H9 (cell line): ENCODE data around the gene GPATCH3. TPM values are rescaled to one million over a fixed set of nuclear protein-coding genes. Genes with fewer than 3 reads are reported as not detected.

Source experiments
- DNase-seq: peaks from one replicate; pipeline ENCODE4 v3.0.0-alpha.2; 2017
- H2AFZ ChIP-seq: one replicate; pipeline ENCODE4 v1.6.1; 2013; ENCODE audit warnings: mild to moderate bottlenecking, low read length, control low read depth, moderate library complexity
- H2AK5ac ChIP-seq: 2 replicates; pipeline ENCODE4 v1.6.1; 2013; ENCODE audit warnings: low read length, control low read depth, mixed read lengths; ENCODE audit not compliant: insufficient read length
- H2BK120ac ChIP-seq: one replicate; pipeline ENCODE4 v1.6.1; 2013; ENCODE audit warnings: low read depth, mild to moderate bottlenecking, low read length, control low read depth, inconsistent platforms; ENCODE audit not compliant: poor library complexity, severe bottlenecking
- H2BK12ac ChIP-seq: 2 replicates; pipeline ENCODE4 v1.6.1; 2013; ENCODE audit warnings: low read length, control low read depth, mixed read lengths, low read depth; ENCODE audit not compliant: insufficient read length
- H2BK15ac ChIP-seq: 2 replicates; pipeline ENCODE4 v1.6.1; 2013; ENCODE audit warnings: low read depth, low read length, control low read depth
- H2BK20ac ChIP-seq: one replicate; pipeline ENCODE4 v1.6.1; 2013; ENCODE audit warnings: low read depth, mild to moderate bottlenecking, low read length, control low read depth, inconsistent platforms; ENCODE audit not compliant: poor library complexity, severe bottlenecking
- H2BK5ac ChIP-seq: 2 replicates; pipeline ENCODE4 v1.6.1; 2013; ENCODE audit warnings: low read length, control low read depth, mixed read lengths; ENCODE audit not compliant: insufficient read length
- H3K14ac ChIP-seq: 2 replicates; pipeline ENCODE4 v1.6.1; 2013; ENCODE audit warnings: low read length, control low read depth; ENCODE audit not compliant: insufficient read depth
- H3K18ac ChIP-seq: 2 replicates; pipeline ENCODE4 v1.6.1; 2013; ENCODE audit warnings: low read depth, mild to moderate bottlenecking, mixed read lengths, low read length, control low read depth; ENCODE audit not compliant: insufficient read length
- H3K23ac ChIP-seq: 2 replicates; pipeline ENCODE4 v1.6.1; 2013; ENCODE audit warnings: low read length, control low read depth, mixed read lengths, low read depth; ENCODE audit not compliant: insufficient read length
- H3K23me2 ChIP-seq: 2 replicates; pipeline ENCODE4 v1.6.1; 2013; ENCODE audit warnings: low read depth, mild to moderate bottlenecking, mixed read lengths, low read length, control low read depth; ENCODE audit not compliant: insufficient read length, poor library complexity, severe bottlenecking
- H3K27ac ChIP-seq: 2 replicates; pipeline ENCODE4 v1.5.1; 2013; ENCODE audit warnings: low read length, control low read depth, mixed read lengths, low read depth; ENCODE audit not compliant: insufficient read length
- H3K27me3 ChIP-seq: 2 replicates; pipeline ENCODE4 v1.6.1; 2013; ENCODE audit warnings: low read length, control low read depth, inconsistent platforms; ENCODE audit not compliant: insufficient read depth
- H3K4ac ChIP-seq: 2 replicates; pipeline ENCODE4 v1.6.1; 2013; ENCODE audit warnings: low read depth, mild to moderate bottlenecking, control low read depth, inconsistent platforms, low read length, moderate library complexity
- H3K4me1 ChIP-seq: 2 replicates; pipeline ENCODE4 v1.6.1; 2013; ENCODE audit warnings: low read length, control low read depth, inconsistent platforms; ENCODE audit not compliant: insufficient read depth
- H3K4me2 ChIP-seq: 2 replicates; pipeline ENCODE4 v1.6.1; 2013; ENCODE audit warnings: low read length, control low read depth, mixed read lengths; ENCODE audit not compliant: insufficient read length, insufficient read depth
- H3K56ac ChIP-seq: 2 replicates; pipeline ENCODE4 v1.6.1; 2013; ENCODE audit warnings: low read depth, mild to moderate bottlenecking, mixed read lengths, low read length, control low read depth; ENCODE audit not compliant: insufficient read length
- H3K79me1 ChIP-seq: 2 replicates; pipeline ENCODE4 v1.6.1; 2013; ENCODE audit warnings: low read depth, mild to moderate bottlenecking, moderate library complexity, low read length, control low read depth, inconsistent platforms; ENCODE audit not compliant: insufficient read depth, poor library complexity, severe bottlenecking
- H3K79me2 ChIP-seq: 2 replicates; pipeline ENCODE4 v1.6.1; 2013; ENCODE audit warnings: low read length, control low read depth, inconsistent platforms; ENCODE audit not compliant: insufficient read depth
- H3K9ac ChIP-seq: 2 replicates; pipeline ENCODE4 v1.6.1; 2013; ENCODE audit warnings: low read length, control low read depth, mixed read lengths; ENCODE audit not compliant: insufficient read length; ENCODE audit errors: extremely low read depth
- H3K9me3 ChIP-seq: one replicate; pipeline ENCODE4 v1.6.1; 2013; ENCODE audit warnings: low read depth, low read length, inconsistent platforms; ENCODE audit not compliant: control insufficient read depth
- H3T11ph ChIP-seq: one replicate; pipeline ENCODE4 v1.6.1; 2013; ENCODE audit warnings: mild to moderate bottlenecking, low read length, control low read depth, inconsistent platforms
- H4K20me1 ChIP-seq: one replicate; pipeline ENCODE4 v1.6.1; 2013; ENCODE audit not compliant: control insufficient read depth, insufficient read length, insufficient read depth
- H4K5ac ChIP-seq: 2 replicates; pipeline ENCODE4 v1.6.1; 2013; ENCODE audit warnings: low read depth, mild to moderate bottlenecking, mixed read lengths, low read length, control low read depth; ENCODE audit not compliant: insufficient read length
- H4K8ac ChIP-seq: replicated peaks from 2 replicates; pipeline ENCODE4 v1.6.1; 2013; ENCODE audit warnings: low read length, control low read depth, mixed read lengths, low read depth; ENCODE audit not compliant: insufficient read length
- H4K91ac ChIP-seq: 2 replicates; pipeline ENCODE4 v1.6.1; 2013; ENCODE audit warnings: low read depth, mild to moderate bottlenecking, moderate library complexity, mixed read lengths, low read length, control low read depth; ENCODE audit not compliant: insufficient read length
- H3K27ac Mint-ChIP-seq, 3 experiments: 2 replicates in 2 of 3; 3 replicates in 1 of 3; pipeline ENCODE4 v1.8.0; 2020 to 2021; ENCODE audit warnings: mixed read lengths in 3 of 3, mild to moderate bottlenecking in 1 of 3, moderate library complexity in 1 of 3
- H3K27me3 Mint-ChIP-seq: 2 replicates; pipeline ENCODE4 v1.8.0; 2021; ENCODE audit warnings: low read depth, mild to moderate bottlenecking, moderate library complexity, mixed read lengths
- H3K36me3 Mint-ChIP-seq, 3 experiments: 2 replicates in 2 of 3; 3 replicates in 1 of 3; pipeline ENCODE4 v1.8.0; 2020 to 2021; ENCODE audit warnings: low read depth in 3 of 3, mixed read lengths in 3 of 3; ENCODE audit not compliant: insufficient read depth in 1 of 3
- H3K4me1 Mint-ChIP-seq, 2 experiments: 2 replicates each; pipeline ENCODE4 v1.8.0; 2020; ENCODE audit warnings: mixed read lengths in 2 of 2
- H3K4me3 Mint-ChIP-seq, 2 experiments: 2 replicates in 1 of 2; 3 replicates in 1 of 2; pipeline ENCODE4 v1.8.0; 2020 to 2021; ENCODE audit warnings: mild to moderate bottlenecking in 2 of 2, mixed read lengths in 2 of 2, moderate library complexity in 1 of 2
- H3K9me3 Mint-ChIP-seq, 2 experiments: 2 replicates in 1 of 2; 3 replicates in 1 of 2; pipeline ENCODE4 v1.8.0; 2020; ENCODE audit warnings: mild to moderate bottlenecking in 2 of 2, mixed read lengths in 2 of 2, moderate library complexity in 1 of 2
- WGBS: extraction: QIAGEN DNeasy Blood & Tissue Kit; methylation state at CpG from one replicate; pipeline ENCODE4 v1.1.7; 2013; ENCODE audit warnings: missing lambda C conversion rate, low lambda C conversion rate, mixed read lengths; ENCODE audit not compliant: insufficient read length; ENCODE audit errors: extremely low coverage; 5-methylcytosine and 5-hydroxymethylcytosine counted together
- total RNA-seq: library from RNA; stranded (reverse); gene quantifications from 2 replicates; pipeline ENCODE4 v1.2.1, GENCODE V29; 2021
- TF ChIP-seq, protein P1 (sequence below): fragments of 200-600 bp; sonication (generic); conservative IDR thresholded peaks from 3 replicates; pipeline ENCODE4 v1.8.0; 2021; ENCODE audit warnings: antibody characterized with exemption, mild to moderate bottlenecking

The GPATCH3 gene
- total RNA-seq, 1 experiment from 2014 or later = 19.4 TPM

GRCh38 chr1:26851106-26851684, 49.1 kb downstream of the GPATCH3 start:
- Histone ChIP-seq H3K79me1 (no peaks in the 10 kb centered on the region), H2AK5ac (no peak overlapping the region), H2AFZ (no peak overlapping the region), H3K14ac (no peak overlapping the region), H2BK5ac (no peak overlapping the region), H3K23ac (no peak overlapping the region), H3K4me2 (no peak overlapping the region), H4K20me1 (no peaks in the 10 kb centered on the region), H4K5ac (no peak overlapping the region), H4K91ac (no peak overlapping the region), H2BK12ac (no peak overlapping the region), H3K27me3 (no peaks in the 10 kb centered on the region), H3T11ph (no peak overlapping the region), H3K79me2 (no peaks in the 10 kb centered on the region), H3K9ac (no peak overlapping the region), H3K23me2 (no peaks in the 10 kb centered on the region), H3K27ac (no peak overlapping the region), H2BK15ac (no peak overlapping the region), H3K4me1 (no peaks in the 10 kb centered on the region), H3K56ac (no peak overlapping the region), H2BK120ac (no peak overlapping the region), H3K4ac (no peak overlapping the region), H3K9me3 (no peaks in the 10 kb centered on the region), H3K18ac (no peak overlapping the region), H2BK20ac (no peak overlapping the region), H4K8ac (no peak overlapping the region)
- peaks cover 27 to 75% (median 57%) of the 10 kb centered on the region in 3 experiments; a peak in 6 of 7 replicates for H3K36me3 Mint-ChIP-seq
- no peaks in the 10 kb centered on the region for H3K9me3 Mint-ChIP-seq
- H3K27ac Mint-ChIP-seq = peak overlapping the region in 1 of 3 experiments; percentile 23; a peak in 3 of 7 replicates
- TF ChIP-seq, protein P1, sequence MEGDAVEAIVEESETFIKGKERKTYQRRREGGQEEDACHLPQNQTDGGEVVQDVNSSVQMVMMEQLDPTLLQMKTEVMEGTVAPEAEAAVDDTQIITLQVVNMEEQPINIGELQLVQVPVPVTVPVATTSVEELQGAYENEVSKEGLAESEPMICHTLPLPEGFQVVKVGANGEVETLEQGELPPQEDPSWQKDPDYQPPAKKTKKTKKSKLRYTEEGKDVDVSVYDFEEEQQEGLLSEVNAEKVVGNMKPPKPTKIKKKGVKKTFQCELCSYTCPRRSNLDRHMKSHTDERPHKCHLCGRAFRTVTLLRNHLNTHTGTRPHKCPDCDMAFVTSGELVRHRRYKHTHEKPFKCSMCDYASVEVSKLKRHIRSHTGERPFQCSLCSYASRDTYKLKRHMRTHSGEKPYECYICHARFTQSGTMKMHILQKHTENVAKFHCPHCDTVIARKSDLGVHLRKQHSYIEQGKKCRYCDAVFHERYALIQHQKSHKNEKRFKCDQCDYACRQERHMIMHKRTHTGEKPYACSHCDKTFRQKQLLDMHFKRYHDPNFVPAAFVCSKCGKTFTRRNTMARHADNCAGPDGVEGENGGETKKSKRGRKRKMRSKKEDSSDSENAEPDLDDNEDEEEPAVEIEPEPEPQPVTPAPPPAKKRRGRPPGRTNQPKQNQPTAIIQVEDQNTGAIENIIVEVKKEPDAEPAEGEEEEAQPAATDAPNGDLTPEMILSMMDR = peak; percentile 29; the same call in 1 of the 3 replicates
- no CpG with 5 or more reads among the region's 12 CpGs for WGBS
- no peaks in the 10 kb centered on the region for H3K27me3 Mint-ChIP-seq
- DNase-seq = no peak
- H3K4me3 Mint-ChIP-seq = no peak overlapping the region
- H3K4me1 Mint-ChIP-seq = peaks cover 8 to 11% of the 10 kb centered on the region in 2 experiments
